PFSK-1 (cell line): ENCODE measurements around the gene MYO5B.

Source experiments
- FOXP2 ChIP-seq: optimal IDR thresholded peaks from 2 replicates; pipeline ENCODE3; 2011; ENCODE audit warnings: borderline replicate concordance, control low read depth, inconsistent platforms; ENCODE audit not compliant: insufficient read depth; ENCODE audit errors: extremely low read length, extremely low read depth
- POLR2AphosphoS5 ChIP-seq: IDR thresholded peaks from 2 replicates; pipeline ENCODE4 v1.6.1; 2012; ENCODE audit warnings: low read depth, mild to moderate bottlenecking, control low read depth, low read length, moderate library complexity
- REST ChIP-seq, 2 experiments: IDR thresholded peaks; 2 replicates each; pipeline versions ENCODE4 v1.6.1 to v1.8.0; 2011 to 2012; ENCODE audit warnings: low read depth in 2 of 2, low read length in 2 of 2, control low read depth in 1 of 2, inconsistent platforms in 1 of 2, mild to moderate bottlenecking in 1 of 2, moderate library complexity in 1 of 2; ENCODE audit not compliant: insufficient read depth in 1 of 2
- SIN3A ChIP-seq: IDR thresholded peaks from 2 replicates; pipeline ENCODE4 v1.6.1; 2012; ENCODE audit warnings: mild to moderate bottlenecking, low read length, moderate library complexity, borderline replicate concordance; ENCODE audit not compliant: insufficient read depth
- TAF1 ChIP-seq: IDR thresholded peaks from 2 replicates; pipeline ENCODE4 v1.6.1; 2012; ENCODE audit warnings: low read length, control low read depth, borderline replicate concordance; ENCODE audit not compliant: insufficient read depth

MYO5B gene

DNA sequence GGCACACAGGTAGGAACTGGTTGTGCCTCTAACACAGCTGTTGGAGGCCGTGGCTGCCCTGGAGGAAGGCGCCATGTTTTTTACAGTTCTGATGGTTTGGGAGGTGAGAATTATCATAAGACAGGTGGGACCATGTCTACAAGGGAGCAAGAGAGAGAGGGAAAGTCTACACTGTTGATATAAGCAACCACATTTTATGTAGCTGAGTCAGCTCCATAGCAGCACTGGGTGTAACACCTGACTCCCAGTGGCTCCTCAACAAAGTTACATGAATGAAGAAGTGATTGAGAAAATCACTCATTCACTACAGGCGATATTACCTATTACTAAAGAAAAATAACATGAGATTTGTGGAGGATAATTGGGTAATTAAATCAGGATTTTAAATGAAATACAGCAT lies 340.3 kb downstream of the MYO5B start:
- TF ChIP-seq SIN3A (no peak), REST (IDR thresholded peaks at IDR 0.05; ENCODE audit: insufficient read depth in 1 of 2, low read depth in 2 of 2, low read length in 2 of 2) (no peak), FOXP2 (no peak), TAF1 (no peak), POLR2AphosphoS5 (no peak)

DNA sequence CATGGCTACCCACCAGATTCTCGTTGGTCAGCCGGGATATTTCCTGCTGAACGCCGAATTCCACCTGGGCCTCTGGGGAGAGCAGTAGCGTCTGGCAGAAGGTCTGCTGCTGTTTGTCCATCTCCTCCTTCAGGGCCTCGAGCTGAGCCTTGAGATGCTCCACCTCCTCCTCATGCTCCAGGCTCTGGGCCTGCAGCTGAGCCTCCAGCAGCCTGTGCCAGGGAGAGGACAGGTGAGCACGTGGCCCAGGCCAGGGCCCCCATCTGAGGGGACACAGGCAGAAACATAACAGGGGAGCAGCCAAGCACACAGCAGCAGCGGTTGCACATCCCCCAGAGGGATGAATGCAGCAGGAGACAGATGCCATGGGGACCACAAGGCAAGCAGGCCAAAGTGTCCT lies 341.5 kb downstream of the MYO5B start:
- TF ChIP-seq REST (IDR thresholded peaks at IDR 0.05; ENCODE audit: insufficient read depth in 1 of 2, low read depth in 2 of 2, low read length in 2 of 2) (no peak), TAF1 (no peak), FOXP2 (no peak), SIN3A (no peak), POLR2AphosphoS5 (no peak)

- TF ChIP-seq FOXP2: no peak
- no peak for TF ChIP-seq SIN3A
- TF ChIP-seq TAF1: no peak
- TF ChIP-seq REST (IDR thresholded peaks at IDR 0.05; ENCODE audit: insufficient read depth in 1 of 2, low read depth in 2 of 2, low read length in 2 of 2): no peak
- TF ChIP-seq POLR2AphosphoS5: no peak
Observed at GRCh38 chr18:49853011-49853410, 341.9 kb downstream of the MYO5B start.

- TF ChIP-seq SIN3A: no peak
- no peak for TF ChIP-seq TAF1
- TF ChIP-seq POLR2AphosphoS5: no peak
Observed at GRCh38 chr18:49851624-49852023, 343.3 kb downstream of the MYO5B start.

- no peak for TF ChIP-seq FOXP2
- TF ChIP-seq SIN3A: no peak
- TF ChIP-seq TAF1: no peak
- TF ChIP-seq POLR2AphosphoS5: no peak
- no peak for TF ChIP-seq REST (IDR thresholded peaks at IDR 0.05; ENCODE audit: insufficient read depth in 1 of 2, low read depth in 2 of 2, low read length in 2 of 2)
Observed at GRCh38 chr18:49850636-49851035, 344.3 kb downstream of the MYO5B start.
